AG09319 (cell line): ENCODE results near the gene SPTBN2.

ENCODE experiments used
- DNase-seq: peaks from one replicate; pipeline ENCODE4 v3.0.0-alpha.2; 2010; ENCODE audit warnings: low read depth; ENCODE audit errors: extremely low read depth
- TF ChIP-seq, protein P1 (sequence below): IDR thresholded peaks from 2 replicates; pipeline ENCODE4 v1.5.1; 2011; ENCODE audit warnings: low read depth, mild to moderate bottlenecking, inconsistent platforms, low read length, moderate library complexity

SPTBN2 gene

GRCh38 chr11:66723693-66724092, 5.3 kb downstream of the SPTBN2 start:
- DNase-seq: no peak
- TF ChIP-seq, protein P1, sequence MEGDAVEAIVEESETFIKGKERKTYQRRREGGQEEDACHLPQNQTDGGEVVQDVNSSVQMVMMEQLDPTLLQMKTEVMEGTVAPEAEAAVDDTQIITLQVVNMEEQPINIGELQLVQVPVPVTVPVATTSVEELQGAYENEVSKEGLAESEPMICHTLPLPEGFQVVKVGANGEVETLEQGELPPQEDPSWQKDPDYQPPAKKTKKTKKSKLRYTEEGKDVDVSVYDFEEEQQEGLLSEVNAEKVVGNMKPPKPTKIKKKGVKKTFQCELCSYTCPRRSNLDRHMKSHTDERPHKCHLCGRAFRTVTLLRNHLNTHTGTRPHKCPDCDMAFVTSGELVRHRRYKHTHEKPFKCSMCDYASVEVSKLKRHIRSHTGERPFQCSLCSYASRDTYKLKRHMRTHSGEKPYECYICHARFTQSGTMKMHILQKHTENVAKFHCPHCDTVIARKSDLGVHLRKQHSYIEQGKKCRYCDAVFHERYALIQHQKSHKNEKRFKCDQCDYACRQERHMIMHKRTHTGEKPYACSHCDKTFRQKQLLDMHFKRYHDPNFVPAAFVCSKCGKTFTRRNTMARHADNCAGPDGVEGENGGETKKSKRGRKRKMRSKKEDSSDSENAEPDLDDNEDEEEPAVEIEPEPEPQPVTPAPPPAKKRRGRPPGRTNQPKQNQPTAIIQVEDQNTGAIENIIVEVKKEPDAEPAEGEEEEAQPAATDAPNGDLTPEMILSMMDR: no peak

- TF ChIP-seq, protein P1: no peak
- DNase-seq: no peak
Observed at GRCh38 chr11:66722745-66723651, 6.0 kb downstream of the SPTBN2 start.

GRCh38 chr11:66721939-66722338, 7.1 kb downstream of the SPTBN2 start:
- DNase-seq: no peak
- TF ChIP-seq, protein P1: no peak

GRCh38 chr11:66720899-66721470, 8.0 kb downstream of the SPTBN2 start:
- no peak for DNase-seq
- TF ChIP-seq, protein P1: no peak

- no peak for DNase-seq
- TF ChIP-seq, protein P1: no peak
Observed at GRCh38 chr11:66720223-66720898, 8.7 kb downstream of the SPTBN2 start.

- TF ChIP-seq, protein P1: no peak
- DNase-seq: no peak
Observed at GRCh38 chr11:66719111-66719872, 9.7 kb downstream of the SPTBN2 start.
